ENCODE data around the gene CEACAM7. TPM values are rescaled to one million over a fixed set of nuclear protein-coding genes. Genes with fewer than 3 reads are reported as not detected.

Gene CEACAM7
- total RNA-seq, 1 experiment from 2014 or later: 0.15 TPM

DNA sequence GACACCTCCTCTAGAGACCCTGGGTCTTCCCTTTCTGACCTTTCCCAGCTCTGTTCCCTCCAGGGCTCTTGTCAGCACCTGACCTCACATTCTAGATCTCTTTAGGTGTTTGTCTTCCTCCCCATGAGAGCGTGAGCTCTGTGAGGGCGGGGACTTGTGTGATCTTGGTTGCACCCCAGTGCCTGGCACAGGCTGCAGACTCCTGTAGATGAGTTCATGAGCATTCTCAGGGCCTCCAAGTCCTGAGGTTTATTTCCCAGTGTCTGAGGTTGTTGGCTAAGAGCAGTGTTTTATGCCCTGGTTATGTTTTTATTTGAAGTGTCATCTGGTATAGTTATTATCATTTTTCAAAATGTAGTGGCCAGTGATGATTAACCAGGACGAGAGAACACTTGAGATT, 61.8 kb downstream of the CEACAM7 start (continued):
- TF ChIP-seq, protein P1, sequence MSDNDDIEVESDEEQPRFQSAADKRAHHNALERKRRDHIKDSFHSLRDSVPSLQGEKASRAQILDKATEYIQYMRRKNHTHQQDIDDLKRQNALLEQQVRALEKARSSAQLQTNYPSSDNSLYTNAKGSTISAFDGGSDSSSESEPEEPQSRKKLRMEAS (CRISPR knock-in tag; IDR thresholded peaks at IDR 0.05): no peak
- TF ChIP-seq, protein P2, sequence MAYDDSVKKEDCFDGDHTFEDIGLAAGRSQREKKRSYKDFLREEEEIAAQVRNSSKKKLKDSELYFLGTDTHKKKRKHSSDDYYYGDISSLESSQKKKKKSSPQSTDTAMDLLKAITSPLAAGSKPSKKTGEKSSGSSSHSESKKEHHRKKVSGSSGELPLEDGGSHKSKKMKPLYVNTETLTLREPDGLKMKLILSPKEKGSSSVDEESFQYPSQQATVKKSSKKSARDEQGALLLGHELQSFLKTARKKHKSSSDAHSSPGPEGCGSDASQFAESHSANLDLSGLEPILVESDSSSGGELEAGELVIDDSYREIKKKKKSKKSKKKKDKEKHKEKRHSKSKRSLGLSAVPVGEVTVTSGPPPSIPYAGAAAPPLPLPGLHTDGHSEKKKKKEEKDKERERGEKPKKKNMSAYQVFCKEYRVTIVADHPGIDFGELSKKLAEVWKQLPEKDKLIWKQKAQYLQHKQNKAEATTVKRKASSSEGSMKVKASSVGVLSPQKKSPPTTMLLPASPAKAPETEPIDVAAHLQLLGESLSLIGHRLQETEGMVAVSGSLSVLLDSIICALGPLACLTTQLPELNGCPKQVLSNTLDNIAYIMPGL (CRISPR knock-in tag; IDR thresholded peaks at IDR 0.05): no peak
- TF ChIP-seq ELF4 (CRISPR knock-in tag; IDR thresholded peaks at IDR 0.05; ENCODE audit: low read depth): no peak
- TF ChIP-seq HMGA2 (CRISPR knock-in tag; IDR thresholded peaks at IDR 0.05): no peak
- TF ChIP-seq JAZF1 (CRISPR knock-in tag; IDR thresholded peaks at IDR 0.05): no peak
- no peak for TF ChIP-seq GTF2I (CRISPR knock-in tag; conservative IDR thresholded peaks at IDR 0.05)
- TF ChIP-seq ZNF671 (CRISPR knock-in tag; IDR thresholded peaks at IDR 0.05): no peak
- no peak for TF ChIP-seq ZNF138 (CRISPR knock-in tag; conservative IDR thresholded peaks at IDR 0.05)
- TF ChIP-seq MXD4 (CRISPR knock-in tag; IDR thresholded peaks at IDR 0.05; ENCODE audit: borderline replicate concordance): no peak
- TF ChIP-seq ZNF263 (CRISPR knock-in tag; IDR thresholded peaks at IDR 0.05; ENCODE audit: low read depth): no peak
- TF ChIP-seq, protein P3, sequence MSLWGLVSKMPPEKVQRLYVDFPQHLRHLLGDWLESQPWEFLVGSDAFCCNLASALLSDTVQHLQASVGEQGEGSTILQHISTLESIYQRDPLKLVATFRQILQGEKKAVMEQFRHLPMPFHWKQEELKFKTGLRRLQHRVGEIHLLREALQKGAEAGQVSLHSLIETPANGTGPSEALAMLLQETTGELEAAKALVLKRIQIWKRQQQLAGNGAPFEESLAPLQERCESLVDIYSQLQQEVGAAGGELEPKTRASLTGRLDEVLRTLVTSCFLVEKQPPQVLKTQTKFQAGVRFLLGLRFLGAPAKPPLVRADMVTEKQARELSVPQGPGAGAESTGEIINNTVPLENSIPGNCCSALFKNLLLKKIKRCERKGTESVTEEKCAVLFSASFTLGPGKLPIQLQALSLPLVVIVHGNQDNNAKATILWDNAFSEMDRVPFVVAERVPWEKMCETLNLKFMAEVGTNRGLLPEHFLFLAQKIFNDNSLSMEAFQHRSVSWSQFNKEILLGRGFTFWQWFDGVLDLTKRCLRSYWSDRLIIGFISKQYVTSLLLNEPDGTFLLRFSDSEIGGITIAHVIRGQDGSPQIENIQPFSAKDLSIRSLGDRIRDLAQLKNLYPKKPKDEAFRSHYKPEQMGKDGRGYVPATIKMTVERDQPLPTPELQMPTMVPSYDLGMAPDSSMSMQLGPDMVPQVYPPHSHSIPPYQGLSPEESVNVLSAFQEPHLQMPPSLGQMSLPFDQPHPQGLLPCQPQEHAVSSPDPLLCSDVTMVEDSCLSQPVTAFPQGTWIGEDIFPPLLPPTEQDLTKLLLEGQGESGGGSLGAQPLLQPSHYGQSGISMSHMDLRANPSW (CRISPR knock-in tag; conservative IDR thresholded peaks at IDR 0.05; ENCODE audit: low read depth): no peak
- TF ChIP-seq SP1 (CRISPR knock-in tag; conservative IDR thresholded peaks at IDR 0.05): no peak

DNA sequence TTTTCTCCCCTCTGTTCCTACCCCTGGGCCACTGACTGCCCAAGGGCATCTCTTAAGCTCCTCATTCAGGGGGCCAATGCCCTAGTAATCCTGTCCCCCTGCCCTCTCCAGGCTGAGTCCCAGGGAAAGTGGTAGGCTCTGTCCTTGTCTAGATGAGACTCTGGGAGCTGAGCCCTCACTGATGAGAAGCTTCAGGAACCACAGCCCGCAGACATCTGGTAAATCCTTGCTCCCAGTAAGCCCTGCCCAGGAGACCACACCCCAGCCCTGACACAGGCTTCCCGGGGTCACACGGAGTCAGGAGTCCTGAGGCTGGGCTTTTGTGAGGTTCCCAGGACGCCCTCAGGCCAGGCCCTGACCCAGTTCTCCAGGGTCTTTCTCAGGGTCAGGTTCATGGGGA, 63.1 kb downstream of the CEACAM7 start:
- Mint-ChIP-seq H3K9me3 (peaks cover 2% of the 10 kb centered on the region), H3K4me1 (no peaks in the 10 kb centered on the region), H3K36me3 (no peaks in the 10 kb centered on the region), H3K4me3 (no peak overlapping the region), H3K27ac (no peak overlapping the region), H3K27me3 (ENCODE audit: low read depth) (peaks cover 7% of the 10 kb centered on the region)
- CTCF ChIA-PET: interaction anchor here (0.6 to 1.3 kb wide), 3 partner anchors 22 to 128 kb away, joined by 3 to 4 read pairs (median 3); no protein-coding TSS in a partner anchor
- no peak for ATAC-seq
- POLR2A ChIA-PET: no interaction called here
- DNase-seq (ENCODE audit: low spot score): no peak
- TF ChIP-seq ZNF232 (CRISPR knock-in tag; IDR thresholded peaks at IDR 0.05) (no peak), TEAD1 (CRISPR knock-in tag; IDR thresholded peaks at IDR 0.05) (no peak), ZBTB21 (CRISPR knock-in tag; IDR thresholded peaks at IDR 0.05; ENCODE audit: borderline replicate concordance) (no peak), RELA (CRISPR knock-in tag; IDR thresholded peaks at IDR 0.05; ENCODE audit: borderline replicate concordance) (no peak), FOXP1 (CRISPR knock-in tag; IDR thresholded peaks at IDR 0.05; ENCODE audit: borderline replicate concordance) (no peak), ZNF219 (CRISPR knock-in tag; IDR thresholded peaks at IDR 0.05; ENCODE audit: borderline replicate concordance) (no peak)
- TF ChIP-seq, protein P2 (CRISPR knock-in tag; IDR thresholded peaks at IDR 0.05): no peak
- TF ChIP-seq, protein P4, sequence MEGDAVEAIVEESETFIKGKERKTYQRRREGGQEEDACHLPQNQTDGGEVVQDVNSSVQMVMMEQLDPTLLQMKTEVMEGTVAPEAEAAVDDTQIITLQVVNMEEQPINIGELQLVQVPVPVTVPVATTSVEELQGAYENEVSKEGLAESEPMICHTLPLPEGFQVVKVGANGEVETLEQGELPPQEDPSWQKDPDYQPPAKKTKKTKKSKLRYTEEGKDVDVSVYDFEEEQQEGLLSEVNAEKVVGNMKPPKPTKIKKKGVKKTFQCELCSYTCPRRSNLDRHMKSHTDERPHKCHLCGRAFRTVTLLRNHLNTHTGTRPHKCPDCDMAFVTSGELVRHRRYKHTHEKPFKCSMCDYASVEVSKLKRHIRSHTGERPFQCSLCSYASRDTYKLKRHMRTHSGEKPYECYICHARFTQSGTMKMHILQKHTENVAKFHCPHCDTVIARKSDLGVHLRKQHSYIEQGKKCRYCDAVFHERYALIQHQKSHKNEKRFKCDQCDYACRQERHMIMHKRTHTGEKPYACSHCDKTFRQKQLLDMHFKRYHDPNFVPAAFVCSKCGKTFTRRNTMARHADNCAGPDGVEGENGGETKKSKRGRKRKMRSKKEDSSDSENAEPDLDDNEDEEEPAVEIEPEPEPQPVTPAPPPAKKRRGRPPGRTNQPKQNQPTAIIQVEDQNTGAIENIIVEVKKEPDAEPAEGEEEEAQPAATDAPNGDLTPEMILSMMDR (IDR thresholded peaks at IDR 0.05): no peak
- TF ChIP-seq, protein P5, sequence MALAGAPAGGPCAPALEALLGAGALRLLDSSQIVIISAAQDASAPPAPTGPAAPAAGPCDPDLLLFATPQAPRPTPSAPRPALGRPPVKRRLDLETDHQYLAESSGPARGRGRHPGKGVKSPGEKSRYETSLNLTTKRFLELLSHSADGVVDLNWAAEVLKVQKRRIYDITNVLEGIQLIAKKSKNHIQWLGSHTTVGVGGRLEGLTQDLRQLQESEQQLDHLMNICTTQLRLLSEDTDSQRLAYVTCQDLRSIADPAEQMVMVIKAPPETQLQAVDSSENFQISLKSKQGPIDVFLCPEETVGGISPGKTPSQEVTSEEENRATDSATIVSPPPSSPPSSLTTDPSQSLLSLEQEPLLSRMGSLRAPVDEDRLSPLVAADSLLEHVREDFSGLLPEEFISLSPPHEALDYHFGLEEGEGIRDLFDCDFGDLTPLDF (CRISPR knock-in tag; IDR thresholded peaks at IDR 0.05): no peak
- TF ChIP-seq, protein P6, sequence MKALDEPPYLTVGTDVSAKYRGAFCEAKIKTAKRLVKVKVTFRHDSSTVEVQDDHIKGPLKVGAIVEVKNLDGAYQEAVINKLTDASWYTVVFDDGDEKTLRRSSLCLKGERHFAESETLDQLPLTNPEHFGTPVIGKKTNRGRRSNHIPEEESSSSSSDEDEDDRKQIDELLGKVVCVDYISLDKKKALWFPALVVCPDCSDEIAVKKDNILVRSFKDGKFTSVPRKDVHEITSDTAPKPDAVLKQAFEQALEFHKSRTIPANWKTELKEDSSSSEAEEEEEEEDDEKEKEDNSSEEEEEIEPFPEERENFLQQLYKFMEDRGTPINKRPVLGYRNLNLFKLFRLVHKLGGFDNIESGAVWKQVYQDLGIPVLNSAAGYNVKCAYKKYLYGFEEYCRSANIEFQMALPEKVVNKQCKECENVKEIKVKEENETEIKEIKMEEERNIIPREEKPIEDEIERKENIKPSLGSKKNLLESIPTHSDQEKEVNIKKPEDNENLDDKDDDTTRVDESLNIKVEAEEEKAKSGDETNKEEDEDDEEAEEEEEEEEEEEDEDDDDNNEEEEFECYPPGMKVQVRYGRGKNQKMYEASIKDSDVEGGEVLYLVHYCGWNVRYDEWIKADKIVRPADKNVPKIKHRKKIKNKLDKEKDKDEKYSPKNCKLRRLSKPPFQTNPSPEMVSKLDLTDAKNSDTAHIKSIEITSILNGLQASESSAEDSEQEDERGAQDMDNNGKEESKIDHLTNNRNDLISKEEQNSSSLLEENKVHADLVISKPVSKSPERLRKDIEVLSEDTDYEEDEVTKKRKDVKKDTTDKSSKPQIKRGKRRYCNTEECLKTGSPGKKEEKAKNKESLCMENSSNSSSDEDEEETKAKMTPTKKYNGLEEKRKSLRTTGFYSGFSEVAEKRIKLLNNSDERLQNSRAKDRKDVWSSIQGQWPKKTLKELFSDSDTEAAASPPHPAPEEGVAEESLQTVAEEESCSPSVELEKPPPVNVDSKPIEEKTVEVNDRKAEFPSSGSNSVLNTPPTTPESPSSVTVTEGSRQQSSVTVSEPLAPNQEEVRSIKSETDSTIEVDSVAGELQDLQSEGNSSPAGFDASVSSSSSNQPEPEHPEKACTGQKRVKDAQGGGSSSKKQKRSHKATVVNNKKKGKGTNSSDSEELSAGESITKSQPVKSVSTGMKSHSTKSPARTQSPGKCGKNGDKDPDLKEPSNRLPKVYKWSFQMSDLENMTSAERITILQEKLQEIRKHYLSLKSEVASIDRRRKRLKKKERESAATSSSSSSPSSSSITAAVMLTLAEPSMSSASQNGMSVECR (CRISPR knock-in tag; IDR thresholded peaks at IDR 0.05; ENCODE audit: borderline replicate concordance): no peak
- TF ChIP-seq, protein P7, sequence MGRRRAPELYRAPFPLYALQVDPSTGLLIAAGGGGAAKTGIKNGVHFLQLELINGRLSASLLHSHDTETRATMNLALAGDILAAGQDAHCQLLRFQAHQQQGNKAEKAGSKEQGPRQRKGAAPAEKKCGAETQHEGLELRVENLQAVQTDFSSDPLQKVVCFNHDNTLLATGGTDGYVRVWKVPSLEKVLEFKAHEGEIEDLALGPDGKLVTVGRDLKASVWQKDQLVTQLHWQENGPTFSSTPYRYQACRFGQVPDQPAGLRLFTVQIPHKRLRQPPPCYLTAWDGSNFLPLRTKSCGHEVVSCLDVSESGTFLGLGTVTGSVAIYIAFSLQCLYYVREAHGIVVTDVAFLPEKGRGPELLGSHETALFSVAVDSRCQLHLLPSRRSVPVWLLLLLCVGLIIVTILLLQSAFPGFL (CRISPR knock-in tag; IDR thresholded peaks at IDR 0.05; ENCODE audit: borderline replicate concordance): no peak
